Dermis microvascular lymphatic vessel endothelial cell (primary cell): ENCODE data around the gene LZIC. TPM values are rescaled to one million over a fixed set of nuclear protein-coding genes. Genes with fewer than 3 reads are reported as not detected.

Source experiments
- DNase-seq, 2 donors: peaks; one replicate each; pipeline versions ENCODE4 v3.0.0 to v3.0.0-alpha.2; 2010; ENCODE audit warnings: low read depth in 2 of 2
- total RNA-seq: library from RNA; depleted of rRNA; stranded (reverse); fragments of >200 nt; gene quantifications from 2 replicates; pipeline ENCODE4 v1.2.1, GENCODE V29; 2014

The LZIC gene
- total RNA-seq, 1 donor from 2014 or later = 16.6 TPM

- peak; percentile 94 to 99 for DNase-seq
Measured at GRCh38 chr1:9910423-9911178, 32.6 kb downstream of the LZIC start.

DNA sequence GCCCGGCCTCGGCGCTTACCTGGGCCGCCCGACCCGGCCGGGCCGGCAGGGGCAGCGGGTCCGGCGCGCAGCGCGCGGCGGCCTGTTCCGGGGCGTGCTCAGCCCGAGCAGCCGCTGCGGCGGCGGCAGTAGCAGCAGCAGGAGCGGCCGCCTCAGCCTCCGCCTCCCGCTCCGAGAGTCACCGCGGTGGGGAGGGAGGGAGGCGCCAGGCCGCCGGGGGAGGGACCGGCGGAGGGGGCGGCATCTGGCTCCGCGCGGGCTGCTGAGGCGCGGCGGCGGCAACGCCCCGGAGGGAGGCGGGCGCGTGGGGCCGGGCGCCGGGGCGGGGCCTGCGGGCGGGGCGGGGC is 33.1 kb downstream of the LZIC start, which contains the start of gene CTNNBIP1:
TSS of gene CTNNBIP1 (minus strand) at position 194 of the 347 bp plus-strand sequence. CDS start 38,205 bp downstream, outside the sequence.
- DNase-seq = no peak

GRCh38 chr1:9909234-9910046 is 33.8 kb downstream of the LZIC start:
- DNase-seq = peak in 1 of 2 donors; percentile 30

GRCh38 chr1:9908871-9909233 is 34.3 kb downstream of the LZIC start:
- no peak for DNase-seq

DNA sequence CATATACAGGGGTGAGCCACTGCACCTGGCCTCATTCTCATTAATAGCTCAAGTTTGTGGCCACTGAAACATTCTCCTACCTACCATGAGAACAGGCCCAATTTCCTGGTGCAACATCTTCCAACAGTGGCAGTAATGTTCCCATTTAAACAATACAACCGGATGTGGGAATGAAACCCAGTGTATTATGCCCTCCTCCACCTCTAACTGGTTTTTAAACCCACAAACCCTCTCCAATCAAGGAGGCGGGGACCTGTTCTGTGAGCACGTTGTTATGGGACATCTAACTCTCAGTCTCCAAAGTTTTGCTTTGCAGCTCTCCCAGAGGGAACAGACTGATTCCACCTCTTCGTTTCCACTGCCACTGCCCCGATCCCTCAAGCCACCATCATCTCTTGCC is 35.8 kb downstream of the LZIC start:
- DNase-seq = no peak

DNA sequence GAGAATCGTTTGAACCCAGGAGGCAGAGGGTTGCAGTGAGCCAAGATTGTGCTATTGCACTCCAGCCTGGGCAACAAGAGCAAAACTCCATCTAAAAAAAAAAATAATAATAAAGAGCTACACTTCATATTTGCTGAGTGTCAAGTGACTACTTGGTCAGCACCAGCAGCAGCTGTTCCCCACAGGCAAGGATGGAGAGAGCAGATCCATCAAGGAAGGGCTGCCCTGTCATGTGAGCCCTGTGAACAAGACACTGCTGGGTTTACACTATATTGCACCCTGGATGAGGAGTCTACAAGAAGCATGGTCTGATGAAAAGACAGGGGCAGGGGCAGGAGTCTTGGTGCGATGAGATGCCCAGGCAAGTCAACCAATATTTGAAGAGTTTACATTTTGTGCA is 36.7 kb downstream of the LZIC start:
- no peak for DNase-seq

DNA sequence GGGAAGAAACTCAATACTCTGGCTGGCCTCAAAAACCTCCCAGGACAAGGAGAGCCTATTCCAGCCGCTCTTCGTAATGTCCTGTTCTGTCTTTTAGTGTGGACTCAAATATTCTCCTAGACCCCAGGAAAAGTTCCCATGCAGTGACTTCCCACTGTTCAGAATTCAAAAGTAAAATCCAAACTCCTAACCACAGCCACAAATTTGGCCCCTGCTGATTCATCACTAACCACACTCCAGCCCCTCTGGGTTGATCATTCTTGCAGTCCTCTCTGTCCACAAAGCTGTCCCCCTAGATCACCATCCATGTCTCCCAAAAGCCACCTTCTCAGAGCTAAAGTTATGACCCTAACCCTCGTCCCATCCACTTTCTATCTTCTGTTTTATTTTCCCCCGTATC is 38.2 kb downstream of the LZIC start:
- no peak for DNase-seq

GRCh38 chr1:9904596-9904995 is 38.6 kb downstream of the LZIC start:
- no peak for DNase-seq

- no peak for DNase-seq
Measured at GRCh38 chr1:9903801-9904527, 39.2 kb downstream of the LZIC start.

DNA sequence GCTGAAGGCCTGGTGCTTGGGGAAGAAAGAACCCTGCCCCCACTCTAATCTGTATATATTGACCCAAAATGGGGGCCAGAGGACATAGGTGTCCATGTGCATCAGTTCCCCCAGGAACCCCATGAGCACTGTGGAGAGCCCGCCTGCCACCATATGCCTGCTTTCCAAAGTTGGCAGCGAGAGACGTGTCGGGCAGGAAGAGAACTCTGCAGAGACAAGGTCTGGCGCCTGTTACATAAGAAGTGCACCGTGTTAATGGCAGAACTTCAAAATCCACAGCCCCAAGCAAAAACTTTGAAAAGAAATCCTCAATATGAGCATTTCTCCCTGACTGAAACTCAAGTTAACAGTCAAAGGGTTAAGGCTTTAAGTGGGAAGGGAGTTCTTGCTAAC is 41.1 kb downstream of the LZIC start:
- DNase-seq = no peak

DNA sequence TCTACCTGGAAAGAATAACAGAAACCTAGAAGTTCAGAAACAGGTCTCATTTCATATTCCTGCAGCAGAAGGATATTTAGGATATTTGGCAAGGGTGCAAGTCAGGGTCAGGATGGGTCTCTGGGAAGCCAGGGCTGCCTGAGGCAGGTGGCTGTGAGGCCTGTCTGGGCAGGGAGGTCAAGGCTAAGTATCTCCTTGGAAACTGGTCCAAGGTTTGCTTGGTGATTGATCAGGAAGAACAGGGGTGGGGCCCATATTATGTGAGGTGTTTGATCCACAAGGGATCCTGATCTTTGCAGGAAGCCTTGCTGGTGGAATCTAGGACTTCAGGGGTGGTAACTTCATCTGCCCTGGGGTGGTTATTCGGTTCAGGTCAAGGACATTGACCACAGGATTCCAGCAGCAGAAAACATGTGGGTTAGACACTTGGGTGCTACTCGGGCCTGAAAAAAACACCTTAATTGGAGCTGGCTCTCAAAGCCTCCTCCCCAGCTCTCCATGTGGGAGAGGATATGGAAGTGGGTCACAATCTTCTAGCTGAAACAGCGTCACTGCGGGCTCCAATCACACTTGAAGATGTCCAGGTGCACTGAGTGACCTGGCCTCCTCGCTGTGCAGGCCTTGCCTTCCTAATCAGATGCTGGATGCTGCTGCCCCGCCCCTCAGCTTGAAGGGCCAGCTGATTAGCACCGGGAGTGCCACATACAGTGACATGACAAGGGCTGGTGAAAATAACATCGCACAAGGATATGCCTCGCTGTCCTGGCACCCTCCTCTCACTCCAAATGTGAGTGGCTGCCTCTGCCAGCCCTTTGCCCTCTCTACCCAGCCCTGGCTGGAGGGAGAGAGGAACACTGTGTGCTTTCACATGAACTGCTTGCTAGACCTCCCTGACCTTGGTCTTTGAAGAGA is 41.8 kb downstream of the LZIC start:
- no peak for DNase-seq

GRCh38 chr1:9900142-9901043 is 42.8 kb downstream of the LZIC start:
- peak in 1 of 2 donors; percentile 17 for DNase-seq

DNA sequence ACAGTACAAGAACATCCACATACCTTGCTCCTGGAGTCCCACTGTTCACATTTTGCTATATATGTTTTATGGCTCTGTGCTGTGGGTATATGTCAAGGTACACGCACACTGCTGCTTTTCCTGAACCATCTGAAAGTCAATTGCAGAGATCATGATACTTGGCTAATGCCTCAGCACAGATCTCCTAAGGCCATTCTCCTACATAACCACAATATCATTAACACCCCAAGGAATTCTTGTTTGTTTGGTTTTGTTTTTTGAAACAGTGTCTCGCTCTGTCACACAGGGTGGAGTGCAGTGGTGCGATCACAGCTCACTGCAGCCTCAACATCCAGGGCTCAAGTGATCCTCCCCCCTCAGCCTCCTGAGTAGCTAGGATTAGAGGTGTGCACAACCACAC is 49.1 kb downstream of the LZIC start:
- no peak for DNase-seq

GRCh38 chr1:9892563-9893528 is 50.3 kb downstream of the LZIC start:
- peak in 1 of 2 donors; percentile 61 for DNase-seq

DNA sequence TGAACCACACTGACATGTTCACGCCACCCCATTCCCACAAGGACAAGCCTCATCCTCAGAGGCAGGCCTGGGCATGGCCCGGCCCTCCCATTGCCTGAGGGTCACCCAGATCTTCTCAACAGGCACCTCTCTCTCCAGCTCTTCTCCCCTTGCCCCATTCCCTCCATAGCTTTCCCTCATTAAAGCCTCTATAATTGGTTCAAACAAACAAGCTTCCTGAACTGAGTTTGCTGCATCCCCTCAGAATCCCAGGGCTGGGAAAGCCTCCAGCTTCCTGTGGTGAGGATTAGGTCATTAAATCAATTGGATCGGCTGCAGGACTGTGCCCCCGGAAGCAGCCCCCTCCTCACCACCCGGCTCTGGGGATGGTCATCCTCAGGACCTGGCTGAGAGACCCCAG is 52.0 kb downstream of the LZIC start:
- peak in 1 of 2 donors; percentile 31 for DNase-seq

DNA sequence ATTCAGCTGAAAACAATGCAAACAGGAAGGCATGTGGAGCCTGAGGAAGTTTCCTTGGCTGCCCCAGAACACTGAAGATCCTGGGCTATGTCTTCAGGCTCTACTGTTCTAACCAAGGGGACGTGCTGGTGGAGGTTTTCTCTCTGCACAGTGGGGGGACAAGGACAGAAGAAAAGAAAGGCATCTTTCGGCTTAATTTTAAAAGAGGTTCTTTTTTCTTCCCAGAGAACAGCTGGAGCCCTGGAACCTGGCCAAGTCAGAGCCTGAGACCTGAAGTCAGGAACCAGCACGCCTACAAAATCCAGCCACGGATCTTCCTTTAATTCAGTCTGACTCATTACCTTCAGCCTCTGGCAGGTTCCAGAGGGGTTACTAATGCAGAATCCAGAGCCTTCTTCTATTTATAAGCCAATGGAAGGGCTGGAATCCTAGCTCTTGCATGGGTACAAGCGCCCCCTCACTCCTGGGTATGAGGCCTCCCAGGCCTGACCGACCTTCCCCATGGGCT is 52.9 kb downstream of the LZIC start:
- peak in 1 of 2 donors; percentile 69 for DNase-seq

GRCh38 chr1:9889411-9889810 is 53.8 kb downstream of the LZIC start:
- DNase-seq = no peak

GRCh38 chr1:9888886-9889285 is 54.3 kb downstream of the LZIC start:
- DNase-seq = no peak

DNA sequence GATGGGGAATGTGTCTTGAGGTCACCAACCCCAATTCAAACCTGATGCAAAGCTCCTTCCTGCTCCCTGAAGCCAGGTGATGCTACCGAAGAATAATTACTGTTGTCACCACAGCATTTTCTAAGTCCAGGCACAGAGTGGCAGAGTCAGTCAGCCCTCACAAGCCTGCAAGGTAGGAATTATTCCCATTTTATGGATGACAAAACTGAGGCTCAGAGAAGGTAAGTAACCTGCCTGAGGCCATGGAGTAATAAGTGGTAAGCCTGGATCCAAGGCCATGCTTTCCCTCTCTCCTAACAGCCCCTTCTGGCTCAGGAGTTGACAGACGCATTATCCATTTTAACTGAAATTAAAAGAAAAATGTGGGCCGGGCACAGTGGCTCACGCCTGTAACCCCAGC is 56.1 kb downstream of the LZIC start:
- DNase-seq = no peak
